HEK293 (cell line): ENCODE measurements around the gene EIF4B.

ENCODE experiments used
- CTCF ChIA-PET: fragments of 350-600 bp; formaldehyde crosslinking; extraction: SDS; loops from one replicate; lab custom pipeline; 2021; ENCODE audit warnings: antibody characterized with exemption; lab: Yijun Ruan, JAX
- POLR2A ChIA-PET: fragments of 300-600 bp; formaldehyde crosslinking; extraction: SDS; loops from one replicate; lab custom pipeline; 2020; ENCODE audit warnings: antibody characterized with exemption, inconsistent platforms; lab: Yijun Ruan, JAX
- H3K27ac ChIP-seq: fragments of 200-500 bp; sonication (Bioruptor generic); 2 replicates; pipeline ENCODE4 v1.5.1; 2014; ENCODE audit warnings: low read depth, low read length, control low read depth, inconsistent platforms; ENCODE audit errors: extremely low read depth
- H3K36me3 ChIP-seq, 2 experiments: fragments of 200-500 bp in 1 of 2; sonication (Bioruptor generic) in 1 of 2; 1 replicate in 1 of 2; 2 replicates in 1 of 2; pipeline ENCODE4 v1.5.1; 2014 to 2017; ENCODE audit warnings: inconsistent platforms in 2 of 2, low read length in 2 of 2; ENCODE audit not compliant: control insufficient read depth in 2 of 2, insufficient read depth in 1 of 2
- H3K4me1 ChIP-seq: fragments of 200-500 bp; sonication (Bioruptor generic); 2 replicates; pipeline ENCODE4 v1.5.1; 2014; ENCODE audit warnings: mild to moderate bottlenecking, low read length, inconsistent platforms; ENCODE audit not compliant: control insufficient read depth, insufficient read depth
- H3K4me3 ChIP-seq: 2 replicates; pipeline ENCODE4 v1.5.1; 2011; ENCODE audit warnings: low read depth, mild to moderate bottlenecking, control low read depth, low read length, moderate library complexity
- H3K9me3 ChIP-seq: fragments of 200-500 bp; sonication (Bioruptor generic); 2 replicates; pipeline ENCODE4 v1.5.1; 2014; ENCODE audit warnings: low read depth, low read length, inconsistent platforms; ENCODE audit not compliant: control insufficient read depth, insufficient read depth
- GLIS2 ChIP-seq: fragments of 450-650 bp; formaldehyde crosslinking; IDR thresholded peaks from 2 replicates; pipeline ENCODE4 v1.5.1; 2016; ENCODE audit warnings: missing biosample characterization, missing genetic modification characterization
- HIC1 ChIP-seq: fragments of 450-650 bp; formaldehyde crosslinking; IDR thresholded peaks from 2 replicates; pipeline ENCODE4 v1.5.1; 2016; ENCODE audit warnings: missing biosample characterization, missing genetic modification characterization
- PATZ1 ChIP-seq: fragments of 450-650 bp; formaldehyde crosslinking; IDR thresholded peaks from 2 replicates; pipeline ENCODE4 v1.5.1; 2016; ENCODE audit warnings: missing biosample characterization, missing genetic modification characterization
- PRDM10 ChIP-seq: fragments of 450-650 bp; formaldehyde crosslinking; IDR thresholded peaks from 2 replicates; pipeline ENCODE4 v1.5.1; 2016; ENCODE audit warnings: missing biosample characterization, missing genetic modification characterization
- TSHZ1 ChIP-seq: fragments of 450-650 bp; formaldehyde crosslinking; IDR thresholded peaks from 2 replicates; pipeline ENCODE4 v1.5.1; 2016; ENCODE audit warnings: missing biosample characterization, missing genetic modification characterization, borderline replicate concordance
- ZBTB11 ChIP-seq: fragments of 450-650 bp; formaldehyde crosslinking; conservative IDR thresholded peaks from 2 replicates; pipeline ENCODE4 v1.5.1; 2016; ENCODE audit warnings: low read depth, missing biosample characterization, missing genetic modification characterization
- ZBTB17 ChIP-seq: fragments of 450-650 bp; formaldehyde crosslinking; IDR thresholded peaks from 2 replicates; pipeline ENCODE4 v1.5.1; 2016; ENCODE audit warnings: missing biosample characterization, missing genetic modification characterization
- ZBTB48 ChIP-seq: fragments of 450-650 bp; formaldehyde crosslinking; IDR thresholded peaks from 2 replicates; pipeline ENCODE4 v1.5.1; 2016; ENCODE audit warnings: missing biosample characterization, missing genetic modification characterization
- ZNF146 ChIP-seq: fragments of 450-650 bp; formaldehyde crosslinking; IDR thresholded peaks from 2 replicates; pipeline ENCODE4 v1.5.1; 2016; ENCODE audit warnings: missing biosample characterization, missing genetic modification characterization
- ZNF18 ChIP-seq: fragments of 450-650 bp; formaldehyde crosslinking; IDR thresholded peaks from 2 replicates; pipeline ENCODE4 v1.5.1; 2016; ENCODE audit warnings: missing biosample characterization, missing genetic modification characterization
- ZNF426 ChIP-seq: fragments of 450-650 bp; formaldehyde crosslinking; IDR thresholded peaks from 2 replicates; pipeline ENCODE4 v1.5.1; 2017; ENCODE audit warnings: missing biosample characterization, missing genetic modification characterization, mild to moderate bottlenecking, inconsistent platforms, moderate library complexity
- ZNF488 ChIP-seq: fragments of 450-650 bp; formaldehyde crosslinking; IDR thresholded peaks from 2 replicates; pipeline ENCODE4 v1.5.1; 2016; ENCODE audit warnings: missing biosample characterization, missing genetic modification characterization
- ZNF623 ChIP-seq: fragments of 450-650 bp; formaldehyde crosslinking; IDR thresholded peaks from 2 replicates; pipeline ENCODE4 v1.5.1; 2016; ENCODE audit warnings: missing biosample characterization, missing genetic modification characterization
- ZNF830 ChIP-seq: fragments of 450-650 bp; IDR thresholded peaks from 2 replicates; pipeline ENCODE4 v1.5.0; 2018; ENCODE audit warnings: missing biosample characterization, missing genetic modification characterization, low read depth, mild to moderate bottlenecking, moderate library complexity

Gene EIF4B

GRCh38 chr12:53047221-53048032 is 41.2 kb downstream of the EIF4B start (continued):
- TF ChIP-seq ZNF426 (tag by site-specific recombination) (no peak), TSHZ1 (no peak), ZNF18 (tag by site-specific recombination) (no peak)
- TF ChIP-seq, all 188 proteins: peak for 29

- Histone ChIP-seq H3K27ac (peak overlapping the region; percentile 81), H3K36me3 (peaks cover 0 to 7% of the 10 kb centered on the region in 2 experiments; a peak in 1 of 3 replicates), H3K9me3 (no peaks in the 10 kb centered on the region), H3K4me3 (no peak overlapping the region), H3K4me1 (peaks cover 35% of the 10 kb centered on the region)
- POLR2A ChIA-PET, result interaction anchor here (0.5 to 2.1 kb wide), 9 partner anchors 9 to 1109 kb away, joined by 3 to 11 read pairs (median 4); partner anchors contain the start of genes EIF4B and SPRYD3
- CTCF ChIA-PET, result interaction anchor here (0.6 to 2.4 kb wide), 23 partner anchors 9 to 963 kb away, joined by 3 to 16 read pairs (median 4); partner anchors contain the start of genes EIF4B, ESPL1 and KRT85
- TF ChIP-seq ZBTB11 (tag by site-specific recombination) (peak; percentile 74), PATZ1 (tag by site-specific recombination) (peak; percentile 77), GLIS2 (tag by site-specific recombination) (0 out of 2 replicates have a peak, but pooled peaks have one; percentile 10), PRDM10 (tag by site-specific recombination) (peak; percentile 99), ZNF146 (peak; percentile 14; the same call in 1 of the 2 replicates), ZBTB17 (tag by site-specific recombination) (peak; percentile 59; the same call in 1 of the 2 replicates), ZNF488 (no peak), HIC1 (tag by site-specific recombination) (peak; percentile 55; the same call in 1 of the 2 replicates), ZNF623 (tag by site-specific recombination) (no peak), ZNF830 (tag by site-specific recombination) (no peak), ZBTB48 (tag by site-specific recombination) (peak; percentile 23; the same call in 1 of the 2 replicates)
Measured at GRCh38 chr12:53048033-53048779, 42.0 kb downstream of the EIF4B start.
